HG02763 (cell line): ENCODE data around the gene UHRF1.
"Not testable (repeated sequence)": the region's sequence is repeated elsewhere in the genome, so short reads cannot be mapped to it uniquely, and the experiment has no call there.

ENCODE experiments used
- ATAC-seq: cut with Tn5 transposase; IDR thresholded peaks from one replicate; pipeline ENCODE4 v1.9.1; 2021; ENCODE audit warnings: mild to moderate bottlenecking, moderate library complexity; ENCODE audit not compliant: unreplicated experiment

UHRF1 gene

DNA sequence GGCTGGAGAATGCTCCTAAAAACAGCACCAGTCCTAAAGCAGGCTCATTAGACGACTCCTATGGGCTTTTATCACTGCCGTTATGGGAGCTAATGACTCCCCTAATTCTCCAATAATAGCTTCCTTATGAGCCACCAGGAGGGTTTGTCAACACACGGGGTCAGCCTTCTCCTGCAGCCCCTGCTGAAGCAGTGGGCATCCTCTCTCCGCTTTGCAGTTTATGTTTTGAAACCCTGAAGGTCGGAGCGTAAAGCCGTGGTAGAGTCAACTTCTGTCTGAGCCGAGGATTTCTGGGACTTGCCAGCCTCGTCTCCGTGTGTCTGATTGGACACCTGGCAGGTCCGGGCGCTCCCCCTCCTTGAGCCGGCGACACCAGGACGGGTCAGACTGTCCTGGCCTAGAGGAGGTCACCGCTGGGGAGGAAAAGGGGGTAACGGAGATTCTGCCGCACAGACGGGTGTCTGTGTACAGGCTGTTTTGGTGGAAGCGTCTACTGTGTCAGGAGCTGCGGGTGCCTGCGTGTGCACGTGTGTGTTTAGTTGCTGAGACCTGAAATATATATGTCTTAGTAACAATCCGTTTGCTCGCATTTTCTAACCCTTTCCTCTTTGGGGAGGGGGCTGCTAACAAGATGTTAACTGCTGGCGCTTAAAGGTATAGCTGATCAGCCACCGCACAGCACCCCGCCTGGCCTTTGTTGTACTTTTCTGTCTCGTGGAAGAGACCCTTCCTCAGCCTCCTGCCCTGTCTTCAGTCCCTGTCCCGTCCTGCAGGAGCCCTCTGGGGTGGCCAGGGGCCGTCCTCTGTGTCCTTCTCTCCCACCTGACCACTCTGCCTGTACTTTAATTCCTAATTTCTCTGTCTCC, 61.5 kb downstream of the UHRF1 start:
- ATAC-seq: no peak

DNA sequence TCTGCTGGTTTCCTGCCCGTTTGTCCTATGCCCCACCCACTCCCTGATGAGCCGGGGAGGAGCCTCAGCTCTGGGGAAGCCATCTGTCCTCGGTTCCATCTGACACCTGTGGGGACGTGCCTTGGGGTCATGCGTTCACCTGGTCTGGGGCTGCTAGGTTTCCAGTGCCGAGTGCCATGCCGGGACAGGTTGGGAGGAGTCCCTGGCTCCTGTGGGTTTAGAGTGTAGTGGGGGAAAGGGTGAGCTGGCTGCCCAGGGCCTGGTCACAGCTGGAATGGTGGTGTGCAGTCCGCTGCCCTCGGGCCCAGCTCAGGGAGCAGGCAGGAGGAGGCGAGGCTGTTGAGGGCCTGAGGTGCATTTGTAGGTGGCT, 62.1 kb downstream of the UHRF1 start:
- no peak for ATAC-seq

DNA sequence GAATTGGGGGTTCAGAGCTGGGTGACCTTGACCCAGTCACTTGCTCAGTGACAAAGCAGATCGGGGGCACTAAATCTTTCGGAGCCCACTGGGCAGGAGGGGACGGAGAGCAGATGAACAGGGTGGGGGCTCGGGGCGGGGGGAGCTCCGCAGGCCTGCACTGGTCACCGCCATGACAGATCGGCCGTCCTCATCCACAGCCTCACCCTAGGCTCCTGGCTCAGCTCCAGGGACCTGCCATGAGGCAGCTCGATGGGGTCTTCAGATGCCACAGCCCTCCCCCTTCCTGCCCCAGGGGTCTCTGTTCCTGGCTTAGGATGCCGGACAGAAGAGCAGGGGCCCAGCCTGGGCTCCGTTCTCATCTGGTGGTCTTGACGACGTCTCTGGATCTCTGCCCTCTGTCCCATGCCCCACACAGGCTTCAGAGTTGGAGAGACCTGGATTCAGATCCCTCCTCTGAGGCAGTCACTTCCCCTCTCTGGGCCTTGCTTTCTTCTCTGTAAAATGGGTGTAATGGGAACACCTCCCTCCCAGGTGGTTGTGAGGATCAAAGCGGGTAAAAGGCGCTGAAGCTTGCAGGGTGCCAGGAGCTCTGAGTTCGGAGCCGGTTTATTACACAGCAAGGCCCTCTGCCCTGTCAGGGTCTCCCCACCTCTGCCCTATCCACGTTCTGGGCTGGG, 62.7 kb downstream of the UHRF1 start:
- no peak for ATAC-seq

DNA sequence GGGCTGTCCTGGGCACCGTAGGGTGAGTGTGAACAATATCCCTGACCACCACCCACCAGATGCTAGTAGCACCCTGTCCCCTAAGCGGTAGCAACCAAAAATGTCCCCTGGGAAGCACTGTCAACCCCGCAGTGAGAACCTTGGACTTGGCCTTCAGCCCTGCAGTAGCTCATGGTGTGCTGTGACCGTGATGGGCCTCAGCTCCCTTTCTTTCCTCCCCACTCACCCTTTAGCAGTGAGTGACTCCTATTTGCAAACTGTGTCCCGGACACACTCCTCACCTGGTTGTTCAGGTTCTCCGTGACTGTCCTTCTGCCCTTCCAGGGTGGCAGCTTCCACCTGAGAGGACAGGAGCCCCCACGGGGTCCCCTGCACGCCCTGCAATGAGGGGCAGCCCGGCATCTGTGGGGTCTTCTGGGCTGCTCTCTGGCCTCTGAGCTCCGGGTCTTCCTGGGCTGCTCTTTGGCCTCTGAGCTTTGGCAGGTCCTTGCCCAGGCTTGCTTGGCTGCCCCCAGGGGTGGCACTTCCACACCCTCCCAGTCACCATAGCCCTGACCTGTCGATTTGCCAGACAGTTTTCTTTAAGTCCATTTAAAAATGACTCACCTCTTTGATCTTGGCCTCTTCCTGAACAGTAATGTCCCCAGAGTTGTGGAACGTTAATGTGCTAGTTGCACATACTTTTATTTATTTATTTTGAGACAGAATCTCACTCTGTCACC, 63.4 kb downstream of the UHRF1 start:
- ATAC-seq: no peak

DNA sequence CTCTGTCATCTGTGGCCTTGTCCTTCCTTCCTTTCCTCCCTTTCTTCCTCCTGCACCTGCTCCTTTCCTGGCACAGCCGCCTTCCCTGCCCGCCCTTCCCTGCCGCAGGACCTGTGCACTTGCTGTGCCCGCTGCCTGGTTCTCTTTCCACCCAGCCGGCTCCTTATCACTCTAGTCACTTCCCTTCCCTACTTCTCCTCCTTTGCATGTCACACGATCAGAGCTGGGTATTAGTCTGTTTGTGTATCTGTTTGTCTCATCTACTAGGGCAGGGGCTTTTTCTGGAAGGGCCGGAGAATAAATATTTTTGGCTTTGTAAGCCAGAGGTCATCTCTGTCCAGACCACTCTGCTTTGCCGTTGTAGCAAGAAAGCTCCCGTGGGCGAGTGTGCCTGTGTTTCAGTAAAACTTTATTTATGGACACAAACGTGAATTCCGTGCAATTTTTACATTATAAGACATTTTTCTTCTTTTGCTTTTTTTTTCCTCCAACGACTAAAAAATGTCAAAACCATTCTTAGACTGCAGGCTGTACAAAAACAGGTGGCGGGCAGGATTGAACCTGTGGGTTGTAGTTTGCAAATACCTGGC, 65.7 kb downstream of the UHRF1 start:
- ATAC-seq: no peak

DNA sequence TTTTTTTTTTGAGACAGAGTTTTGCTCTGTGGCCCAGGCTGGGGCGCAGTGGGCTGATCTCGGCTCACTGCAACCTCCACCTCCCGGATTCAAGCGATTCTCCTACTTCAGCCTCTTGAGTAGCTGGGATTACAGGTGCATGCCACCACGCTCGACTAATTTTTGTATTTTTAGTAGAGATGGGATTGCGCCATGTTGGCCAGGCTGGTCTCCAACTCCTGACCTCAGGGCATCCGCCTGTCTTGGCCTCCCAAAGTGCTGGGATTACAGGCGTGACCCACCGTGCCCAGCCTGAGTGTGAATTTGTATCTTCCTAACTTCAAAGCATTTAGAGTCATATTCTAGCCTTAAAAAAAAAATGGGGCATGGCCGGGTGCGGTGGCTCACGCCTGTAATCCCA, 66.3 kb downstream of the UHRF1 start:
- ATAC-seq: not testable (repeated sequence)

DNA sequence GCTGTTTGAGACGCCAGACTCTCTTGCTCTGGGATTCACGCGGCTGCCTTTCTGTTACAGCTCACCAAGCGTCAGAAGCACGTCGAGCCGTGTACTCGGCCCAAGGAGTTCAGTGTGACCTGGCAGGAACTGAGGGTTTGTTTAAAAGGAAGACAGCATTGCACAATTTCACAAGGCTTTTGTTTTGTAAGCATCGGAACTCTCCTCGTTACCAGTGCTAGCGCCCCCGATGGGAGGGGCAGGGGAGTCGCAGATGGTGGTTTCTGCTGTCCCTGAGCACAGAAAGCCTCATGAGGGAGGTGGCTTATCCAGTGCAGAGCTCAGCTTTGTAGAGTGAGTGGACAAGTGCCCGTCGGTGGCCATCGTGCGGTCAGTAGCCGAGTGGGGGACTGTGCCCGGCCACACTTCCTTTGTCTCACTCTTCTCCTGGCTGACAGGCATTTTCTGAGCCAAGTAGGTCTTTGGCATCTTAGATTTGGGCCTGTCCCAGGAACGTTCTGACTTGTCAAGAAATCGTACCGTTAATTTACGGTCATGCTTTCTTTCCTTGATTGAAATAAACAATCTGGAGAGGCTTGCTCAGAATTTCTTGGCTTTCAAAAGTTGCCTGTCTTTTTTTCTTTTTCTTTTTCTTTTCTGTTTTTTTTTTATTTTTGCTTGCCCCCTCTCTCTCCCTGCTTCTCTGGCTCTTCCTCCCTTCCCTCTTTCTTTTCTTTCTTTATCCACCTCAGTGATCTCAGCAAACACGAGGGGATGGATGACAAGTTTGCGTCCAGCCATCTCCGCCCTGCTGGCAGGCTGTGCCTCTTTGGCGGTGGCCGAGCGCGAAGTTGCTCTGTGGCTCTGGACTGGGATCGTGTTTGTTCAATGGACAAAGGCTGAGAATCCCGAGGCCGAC, 67.3 kb downstream of the UHRF1 start:
- ATAC-seq: no peak

DNA sequence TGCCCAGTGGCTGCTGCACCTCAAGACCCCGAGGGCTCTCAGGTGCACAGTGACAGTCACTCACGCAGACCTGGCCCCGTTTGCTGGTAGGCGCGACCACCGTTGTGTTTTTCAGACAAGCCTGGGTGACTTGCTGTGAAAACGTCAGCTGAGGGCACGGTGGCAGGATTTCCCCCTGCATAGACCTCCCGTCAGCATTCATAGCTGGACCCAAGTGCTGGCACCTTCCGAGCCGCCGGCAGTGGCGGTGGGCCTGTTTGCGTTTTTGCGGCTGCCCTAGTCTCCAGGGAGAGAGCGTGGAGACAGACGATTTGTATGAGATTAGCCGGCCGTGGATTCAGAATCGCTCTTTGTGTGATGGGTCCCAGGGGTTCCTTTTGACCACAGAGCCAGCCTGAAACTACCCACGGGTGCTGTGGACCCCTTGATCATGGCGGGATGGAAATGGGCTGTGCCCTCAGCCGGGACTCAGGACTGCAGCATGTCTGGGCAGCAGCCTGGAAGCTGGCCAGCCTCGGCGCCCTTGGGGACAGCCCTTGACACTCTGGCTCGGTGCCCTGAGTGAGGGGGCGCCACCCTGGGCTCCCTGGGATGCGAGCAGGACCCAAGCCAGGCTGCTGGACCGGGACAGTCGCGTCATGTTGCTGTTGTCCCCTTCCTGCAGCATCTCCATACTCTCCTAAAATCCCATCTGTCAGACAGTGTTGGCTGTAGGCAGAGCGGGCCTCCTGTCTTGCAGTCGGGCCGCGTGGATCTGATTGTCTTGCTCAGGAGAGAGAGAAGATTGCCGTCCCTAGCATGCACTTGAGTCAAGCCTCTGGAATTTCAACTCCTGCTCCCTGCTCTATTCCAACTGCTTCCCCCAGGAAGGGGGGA, 68.2 kb downstream of the UHRF1 start:
- no peak for ATAC-seq

DNA sequence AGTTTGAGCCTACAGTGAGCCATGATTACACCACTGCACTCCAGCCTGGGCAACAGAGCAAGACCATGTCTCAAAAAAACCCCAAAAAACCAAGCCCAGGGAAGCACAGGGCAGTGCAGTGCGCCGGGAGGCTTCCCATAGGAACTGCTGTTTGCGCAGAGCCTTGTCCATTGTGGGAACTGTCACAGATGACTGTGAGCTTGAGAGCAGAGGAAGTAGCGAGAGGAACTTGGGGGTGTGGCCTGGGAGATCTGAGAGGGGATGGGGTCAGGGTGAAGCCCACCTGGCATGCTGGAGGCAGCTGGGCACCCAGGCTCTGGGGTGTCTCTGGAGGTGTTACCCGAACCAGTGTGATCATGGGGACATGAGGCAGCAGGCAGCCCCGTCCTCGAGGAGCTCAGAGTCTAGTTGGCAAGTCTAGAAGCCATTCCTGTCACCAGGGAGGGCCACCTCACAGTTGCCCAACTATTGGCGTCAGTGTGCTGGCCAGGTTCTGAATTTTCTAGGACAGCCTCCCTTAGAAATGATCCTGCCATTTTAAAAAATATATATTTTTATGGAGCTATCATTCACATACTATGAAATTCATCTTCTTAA, 70.0 kb downstream of the UHRF1 start:
- no peak for ATAC-seq

DNA sequence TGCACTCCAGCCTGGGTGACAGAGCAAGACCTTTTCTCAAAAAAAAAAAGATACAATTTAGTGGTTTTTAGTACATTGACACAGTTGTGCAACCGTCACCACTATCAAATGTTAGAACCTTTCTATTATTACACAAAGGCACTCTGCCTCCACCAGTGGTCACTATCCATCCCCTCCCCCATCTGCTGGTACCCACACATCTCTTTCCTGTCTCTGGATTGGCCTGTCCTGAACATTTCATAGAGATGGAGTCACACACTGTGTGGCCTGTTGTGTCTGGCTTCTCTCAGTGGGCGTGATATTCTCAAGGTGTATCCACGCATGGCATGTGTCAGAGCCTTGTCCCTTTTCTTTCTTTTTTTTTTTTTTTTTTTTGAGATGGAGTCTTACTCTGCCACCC, 70.8 kb downstream of the UHRF1 start:
- no peak for ATAC-seq

DNA sequence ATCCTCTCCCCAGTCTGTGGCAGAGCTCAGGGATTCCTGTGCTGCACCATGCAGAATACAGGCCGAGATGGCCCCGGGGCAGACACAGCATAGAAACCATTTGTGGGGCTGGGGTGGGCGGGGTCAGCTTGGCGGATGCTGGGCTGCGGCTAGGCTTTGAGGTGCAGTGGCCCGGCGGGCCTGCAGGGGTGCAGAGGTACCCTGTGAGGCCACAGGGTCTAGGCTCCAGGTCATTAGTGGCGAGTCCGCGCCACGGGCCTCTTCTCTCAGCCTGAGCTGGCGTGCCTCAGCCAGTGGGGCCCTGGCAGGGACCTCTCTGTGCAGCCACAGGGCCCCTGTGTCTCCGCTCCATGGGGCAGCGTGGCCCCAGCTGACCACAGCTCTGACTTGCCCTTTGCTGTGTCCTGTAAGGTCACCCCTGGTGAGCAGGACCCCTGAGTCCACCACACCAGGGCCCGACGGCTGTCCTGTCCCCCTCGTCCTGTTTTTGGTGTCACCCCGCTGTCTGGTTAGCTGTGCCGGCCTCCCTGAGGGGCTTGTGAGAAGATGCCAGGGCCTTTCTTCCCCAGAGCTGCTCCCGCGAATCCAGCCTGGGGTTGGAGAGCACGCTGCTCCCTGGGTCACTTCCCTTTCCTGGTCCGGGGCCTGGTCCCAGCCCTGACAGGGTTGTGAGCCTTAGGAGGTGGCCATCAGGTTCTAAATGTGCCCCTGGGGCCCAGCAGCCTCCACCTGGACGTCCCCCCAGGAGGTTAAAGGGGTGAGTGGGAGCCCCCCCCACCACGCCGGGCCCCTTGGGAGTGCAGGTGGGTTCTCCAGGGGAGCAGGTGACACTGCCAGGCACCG, 71.8 kb downstream of the UHRF1 start:
- no peak for ATAC-seq

DNA sequence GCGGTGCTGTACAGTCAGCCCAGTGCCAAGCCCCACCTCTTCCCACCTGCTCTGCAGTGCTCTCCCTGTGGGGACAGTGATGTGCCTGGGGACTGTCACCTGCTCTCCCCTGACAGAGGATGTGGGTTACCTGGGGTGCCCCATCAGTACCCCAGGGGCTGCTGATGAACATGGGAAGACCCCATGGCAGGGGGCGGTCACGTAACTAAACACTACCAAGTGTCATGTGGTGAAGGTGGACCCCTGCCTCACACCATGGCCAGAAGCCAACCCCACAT, 72.3 kb downstream of the UHRF1 start:
- no peak for ATAC-seq

DNA sequence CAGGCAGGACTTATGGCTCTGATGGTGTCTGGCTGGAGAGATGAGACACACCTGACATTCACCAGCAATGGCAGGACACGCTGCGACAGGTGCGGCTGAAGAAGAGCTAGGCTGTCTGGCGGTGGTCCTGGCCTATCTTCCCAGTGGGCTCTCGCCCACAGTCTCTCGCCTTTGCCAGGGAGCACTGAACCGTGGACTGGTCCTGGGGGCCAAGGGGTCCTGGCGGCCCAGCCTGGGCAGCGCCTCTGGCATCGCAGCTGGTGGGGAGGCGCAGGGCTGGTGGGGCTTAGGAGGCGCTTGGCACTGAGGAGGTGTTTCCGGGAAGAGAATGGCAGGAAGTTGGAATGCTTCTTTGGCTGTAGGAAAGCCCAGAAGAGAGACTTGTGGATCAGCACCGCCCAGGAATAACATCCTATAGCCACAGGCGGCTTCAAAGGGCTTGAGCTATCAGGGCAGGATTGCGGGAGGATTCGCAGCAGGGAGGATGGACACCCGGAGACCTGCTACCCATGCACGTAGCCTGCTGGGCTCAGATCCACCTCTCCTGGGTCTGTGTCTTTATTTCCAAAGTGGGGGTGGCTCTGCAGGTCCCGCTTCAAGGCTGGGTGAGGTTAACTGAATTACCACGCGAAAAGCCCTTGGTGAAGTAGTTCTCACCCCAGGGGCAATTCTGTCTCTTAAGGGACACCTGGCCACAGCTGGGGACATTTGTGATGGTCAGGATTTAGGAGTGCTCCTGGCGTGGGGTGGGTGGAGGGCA, 74.2 kb downstream of the UHRF1 start:
- ATAC-seq: no peak

DNA sequence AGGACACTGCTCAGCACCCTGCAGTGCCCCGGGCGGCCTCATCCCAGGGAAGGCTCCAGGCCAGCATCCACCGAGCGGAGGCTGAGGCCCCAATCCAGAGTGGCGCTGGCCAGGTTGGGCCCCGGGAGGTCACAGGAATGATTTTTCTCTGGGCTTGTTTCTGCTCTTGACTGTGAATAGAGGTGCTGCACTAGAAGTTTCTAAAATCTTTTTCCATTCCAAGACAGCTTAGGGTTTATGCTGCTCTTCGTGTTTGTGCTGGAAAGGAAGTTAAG, 74.7 kb downstream of the UHRF1 start:
- no peak for ATAC-seq

DNA sequence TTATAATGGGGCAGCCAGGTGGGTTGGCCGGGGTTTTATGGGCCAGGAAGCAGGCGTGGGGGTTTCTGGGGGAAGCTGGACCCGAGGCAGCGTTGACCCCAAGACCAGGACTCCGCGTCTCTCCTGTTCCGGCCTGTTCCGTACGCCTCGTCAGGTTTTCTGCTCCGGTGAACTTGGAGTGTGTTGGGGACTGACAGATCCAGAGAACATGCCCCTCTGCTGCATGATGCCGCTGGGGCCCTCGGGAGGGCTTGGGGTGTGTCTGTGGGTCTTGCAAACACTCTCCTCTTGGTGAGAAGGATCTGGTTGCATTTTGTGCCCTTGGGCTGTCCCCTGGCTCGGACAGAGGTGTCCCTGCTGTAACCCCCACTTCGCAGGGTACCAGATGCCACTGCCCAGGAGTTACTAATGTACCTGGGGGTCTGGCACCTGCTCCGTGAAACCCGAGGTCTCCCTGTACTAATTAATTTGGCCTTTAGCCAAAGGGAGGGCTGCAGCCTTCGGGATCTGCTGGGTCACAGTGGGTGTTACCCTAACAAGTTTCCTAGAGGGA, 75.2 kb downstream of the UHRF1 start:
- ATAC-seq: no peak

DNA sequence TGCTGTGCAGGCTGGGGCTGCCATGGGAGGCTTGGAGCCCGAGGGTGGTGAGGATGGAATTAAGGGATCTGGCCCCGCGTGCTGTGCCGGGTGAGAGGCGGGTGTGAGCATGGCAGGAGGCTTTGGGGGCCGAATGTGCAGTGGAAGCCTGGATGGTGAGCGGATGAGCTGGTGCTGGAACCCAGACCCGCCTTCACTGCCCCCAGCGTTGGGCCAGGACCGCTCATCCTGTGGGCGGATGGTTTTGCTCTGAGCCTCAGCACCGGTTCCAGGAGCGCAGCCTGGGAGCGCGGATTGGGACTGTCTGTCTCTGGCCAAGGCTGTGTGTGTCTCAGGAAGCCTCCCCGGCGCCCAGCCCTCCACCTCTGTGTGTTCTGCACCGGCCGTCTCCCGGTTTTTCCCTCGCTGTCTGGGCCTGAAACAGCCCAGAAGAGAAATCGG, 76.3 kb downstream of the UHRF1 start:
- no peak for ATAC-seq

DNA sequence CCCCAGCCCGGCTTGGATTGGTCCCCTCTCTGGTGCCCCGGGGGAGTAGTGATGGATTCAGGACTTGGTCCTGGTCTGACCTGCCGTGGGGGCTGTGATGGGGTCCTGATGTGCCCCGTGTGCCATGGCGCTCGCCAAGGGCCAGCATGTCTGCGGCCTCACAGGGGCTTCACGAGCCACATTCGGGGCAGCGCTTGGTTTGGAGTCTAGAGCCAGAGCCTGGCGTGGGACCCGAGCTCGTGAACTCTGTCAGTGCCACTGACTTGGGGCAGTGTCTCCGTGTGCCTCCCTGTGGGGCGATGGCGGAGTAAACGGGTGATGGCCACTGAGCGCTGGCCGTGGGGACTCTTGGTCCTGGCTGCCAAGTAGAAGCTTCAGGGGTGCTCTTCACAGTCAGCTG, 76.8 kb downstream of the UHRF1 start:
- no peak for ATAC-seq

DNA sequence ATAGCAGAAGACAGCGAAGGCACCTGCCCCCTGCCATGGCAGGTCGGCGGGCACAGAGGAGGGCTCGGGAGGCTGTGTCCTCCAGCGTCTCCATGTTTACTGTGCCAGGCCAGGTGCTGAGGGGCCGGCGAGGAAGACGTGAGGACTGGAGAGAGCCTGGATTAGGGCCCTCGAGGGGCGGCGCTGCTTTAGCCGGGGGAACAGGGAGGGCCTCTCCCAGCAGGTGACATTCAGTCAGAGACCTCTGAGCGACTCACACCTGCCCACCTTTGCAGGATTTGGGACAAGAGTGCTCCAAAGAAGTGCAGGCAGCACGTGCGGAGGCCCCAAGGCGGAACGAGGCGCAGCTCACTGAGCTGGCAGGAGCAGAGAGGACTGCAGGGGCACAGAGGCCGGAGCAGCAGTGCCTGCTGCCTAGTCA, 77.2 kb downstream of the UHRF1 start:
- no peak for ATAC-seq
